HG02588 (cell line): ENCODE measurements around the gene KATNAL2.
"Not testable (repeated sequence)": the region's sequence is repeated elsewhere in the genome, so short reads cannot be mapped to it uniquely, and the experiment has no call there.

ENCODE experiments used
- ATAC-seq: cut with Tn5 transposase; IDR thresholded peaks from one replicate; pipeline ENCODE4 v1.9.1; 2021; ENCODE audit warnings: mild to moderate bottlenecking, moderate library complexity; ENCODE audit not compliant: unreplicated experiment

KATNAL2 gene

GRCh38 chr18:47032945-47033344 is 115.5 kb downstream of the KATNAL2 start:
- ATAC-seq, result no peak

- not testable (repeated sequence) for ATAC-seq
Observed at GRCh38 chr18:47034591-47034990, 117.2 kb downstream of the KATNAL2 start.

- no peak for ATAC-seq
Observed at GRCh38 chr18:47035156-47035671, 117.8 kb downstream of the KATNAL2 start, which contains the start of gene ELOA2. Gene ELOA2 (minus strand): TSS chr18:47035621. CDS start chr18:47035264, 357 bp downstream.

DNA sequence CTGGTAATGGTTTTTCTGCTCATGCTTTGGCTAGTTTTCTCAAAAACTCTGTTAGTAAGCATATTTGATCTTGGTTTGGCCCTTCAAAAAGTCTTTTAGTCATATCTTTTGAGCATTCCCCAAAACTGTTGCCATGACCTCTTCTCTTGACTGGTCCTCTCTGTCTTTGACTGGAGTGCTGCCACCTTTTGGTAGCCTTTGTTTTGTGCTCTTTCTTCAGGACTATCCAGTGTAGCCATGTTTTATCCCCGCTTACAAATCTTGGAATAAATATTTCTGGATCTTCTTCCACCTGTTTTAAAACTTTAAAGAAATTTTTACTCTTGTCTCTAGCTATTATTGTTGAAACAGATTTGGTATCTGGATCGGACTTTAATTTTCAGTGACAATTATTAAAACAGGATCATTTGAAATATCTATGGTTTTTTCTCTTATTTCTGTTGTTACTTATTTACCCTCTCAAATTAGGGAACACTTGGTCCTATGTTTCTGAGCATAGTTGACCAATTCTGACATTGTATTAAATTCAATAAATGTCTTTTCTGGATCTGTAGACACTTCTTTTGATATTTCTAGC is 119.0 kb downstream of the KATNAL2 start:
- no peak for ATAC-seq

DNA sequence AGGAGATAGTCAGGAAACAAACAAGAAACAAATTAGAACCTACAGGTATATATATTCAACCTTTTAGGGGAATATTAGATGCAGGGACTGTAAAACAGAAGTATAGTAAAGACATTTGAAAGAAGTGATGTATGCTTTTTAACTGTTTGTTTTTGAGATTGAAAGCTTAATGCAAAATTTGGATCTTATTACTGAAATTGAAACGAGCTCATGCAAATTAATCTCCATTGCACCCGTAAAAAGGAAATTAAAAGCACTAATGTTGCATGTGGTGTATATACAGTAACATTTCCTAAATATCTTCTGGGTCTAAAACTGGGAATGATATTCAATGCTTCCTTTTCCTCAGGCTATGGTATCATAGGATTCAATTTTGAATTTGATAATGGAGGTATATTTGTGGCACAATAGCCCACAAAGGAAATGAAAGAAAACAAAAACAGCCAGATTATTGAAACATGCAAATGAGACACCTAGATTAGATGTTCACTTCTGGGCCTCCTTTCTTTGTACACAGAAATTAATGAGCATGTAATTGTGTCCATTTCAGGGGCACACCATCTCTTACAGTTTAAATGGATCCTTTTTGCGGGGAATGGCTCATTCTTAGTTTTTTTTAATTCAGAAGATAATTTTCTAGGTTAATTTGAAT is 119.7 kb downstream of the KATNAL2 start:
- no peak for ATAC-seq

- no peak for ATAC-seq
Observed at GRCh38 chr18:47040982-47041381, 123.6 kb downstream of the KATNAL2 start.

DNA sequence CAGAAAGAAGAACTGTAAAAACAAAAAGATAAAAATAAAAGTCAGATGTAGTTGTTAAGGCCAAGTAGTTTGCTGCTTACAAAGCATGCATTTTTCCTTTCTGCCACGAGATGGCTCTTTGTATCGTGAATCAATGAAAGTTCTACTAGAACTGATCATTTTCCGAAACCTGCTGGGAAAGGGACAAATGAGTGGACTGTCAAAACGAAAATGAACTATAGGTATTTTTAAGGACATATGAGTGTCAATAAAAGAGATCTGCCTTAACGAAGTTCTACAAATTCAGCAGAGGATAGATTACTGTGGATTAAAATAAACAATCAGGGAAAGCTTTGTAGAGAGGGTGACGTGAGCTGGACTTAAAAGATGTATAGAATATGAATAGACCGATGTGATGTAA is 133.1 kb downstream of the KATNAL2 start:
- no peak for ATAC-seq

DNA sequence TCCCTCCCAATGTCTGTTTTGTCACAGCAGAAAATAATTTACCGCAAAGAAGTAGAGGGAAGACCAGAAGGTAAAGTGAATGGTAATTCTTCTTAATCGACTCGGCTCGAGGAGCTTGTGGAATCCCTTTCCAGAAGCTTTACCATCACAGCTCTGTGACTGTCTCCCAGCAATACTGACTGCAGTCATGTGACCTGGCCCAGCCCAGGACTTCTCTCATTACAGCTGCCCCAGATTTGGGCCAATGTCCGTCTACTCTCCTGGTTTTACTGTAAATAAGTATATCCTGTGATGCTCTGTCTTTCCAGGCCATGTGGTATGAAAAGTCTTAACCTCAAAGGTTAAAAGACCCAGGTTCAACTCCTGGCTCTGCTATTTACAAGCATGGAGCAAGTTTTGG is 137.0 kb downstream of the KATNAL2 start:
- ATAC-seq, result no peak

DNA sequence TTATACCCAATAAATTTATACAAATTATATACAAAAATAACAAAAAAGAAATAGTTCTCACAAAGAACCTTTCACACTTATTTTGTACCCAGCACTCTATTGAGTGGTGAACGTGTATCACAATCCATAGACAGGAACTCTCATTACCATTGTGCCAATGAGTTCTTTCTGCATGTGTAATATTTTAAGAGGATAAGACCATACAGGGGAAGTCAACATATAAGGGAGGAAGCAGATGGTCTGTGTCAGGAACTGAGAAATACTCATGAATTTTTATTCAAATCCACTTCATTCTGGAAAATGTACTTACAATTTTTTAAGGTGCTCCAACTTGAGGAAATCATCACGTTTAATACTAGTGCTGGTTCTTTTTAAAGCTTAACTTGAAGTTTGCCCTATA is 145.1 kb downstream of the KATNAL2 start:
- no peak for ATAC-seq

- no peak for ATAC-seq
Observed at GRCh38 chr18:47063096-47063495, 145.7 kb downstream of the KATNAL2 start.

DNA sequence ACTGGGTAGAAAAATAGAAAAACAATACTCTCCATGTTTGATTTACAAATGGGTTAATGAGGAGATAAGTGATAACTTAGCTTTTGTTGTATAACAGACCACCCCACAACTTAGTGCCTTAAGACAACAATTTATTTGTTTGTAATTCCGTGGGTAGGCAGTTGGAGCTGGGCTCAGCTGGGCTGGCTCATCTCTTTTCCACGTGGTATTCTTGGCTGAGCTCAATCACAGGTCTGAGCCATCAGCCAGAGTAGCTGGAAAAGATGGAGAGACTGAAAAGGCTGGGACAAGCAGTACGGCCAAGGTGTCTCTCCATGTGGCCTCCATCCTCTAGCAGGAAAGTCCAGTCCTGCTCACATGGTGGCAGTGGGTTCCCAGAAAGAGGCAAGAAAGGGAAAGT is 150.2 kb downstream of the KATNAL2 start:
- ATAC-seq, result no peak

- ATAC-seq, result no peak
Observed at GRCh38 chr18:47075098-47075883, 157.9 kb downstream of the KATNAL2 start.

DNA sequence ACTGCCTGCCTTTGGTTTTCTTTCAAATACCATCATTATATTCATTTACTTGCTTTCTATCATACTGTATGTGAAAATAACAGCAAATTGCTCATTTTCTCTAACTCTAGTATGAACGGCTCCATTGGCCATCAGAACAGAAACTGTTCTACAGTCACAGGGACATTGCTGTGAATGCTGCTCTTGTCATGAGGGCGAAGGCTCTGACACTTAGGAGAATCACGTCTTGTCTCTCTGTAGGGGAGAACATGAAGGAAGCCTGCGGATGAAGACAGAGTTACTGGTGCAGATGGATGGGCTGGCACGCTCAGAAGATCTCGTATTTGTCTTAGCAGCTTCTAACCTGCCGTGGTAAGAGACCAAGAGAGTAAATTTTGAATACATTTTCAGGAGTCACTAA is 159.7 kb downstream of the KATNAL2 start:
- no peak for ATAC-seq

DNA sequence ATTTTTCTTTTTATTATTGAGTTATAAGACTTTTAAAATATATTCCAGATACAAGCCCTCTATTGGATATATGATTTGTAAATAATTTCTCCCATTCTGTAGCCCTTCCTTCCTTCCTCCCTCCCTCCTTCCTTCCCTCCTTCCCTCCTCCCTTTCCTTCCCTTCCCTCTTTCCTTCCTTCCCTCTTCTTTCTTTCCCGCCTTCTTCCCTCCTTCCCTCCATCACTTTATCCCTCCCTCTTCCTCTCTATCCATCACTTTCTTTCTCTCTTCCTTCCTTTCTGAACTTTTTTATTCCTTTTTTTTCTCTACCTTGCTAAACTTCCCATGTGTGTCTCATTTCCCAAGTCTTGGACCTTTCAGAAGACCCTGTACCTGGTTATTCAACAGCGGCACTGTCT is 163.5 kb downstream of the KATNAL2 start:
- ATAC-seq, result no peak

DNA sequence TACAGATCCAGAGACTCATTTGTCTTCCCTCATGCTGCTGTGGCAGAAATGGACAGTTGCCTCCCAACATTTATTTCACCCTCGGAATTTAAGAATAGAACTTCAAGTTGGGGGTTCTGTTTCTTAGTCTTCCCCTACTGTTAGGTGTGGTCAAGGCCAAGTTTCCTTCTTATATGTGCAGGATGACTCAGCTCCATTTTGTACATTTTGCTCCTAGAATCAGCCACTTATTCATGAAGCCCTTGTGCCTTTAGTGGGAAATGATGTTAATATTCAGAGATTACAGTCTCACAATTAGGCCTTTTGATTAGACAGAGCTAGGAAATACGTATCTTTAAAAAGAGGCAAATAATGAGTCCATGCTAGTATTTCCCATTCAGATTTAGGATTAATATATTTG is 164.2 kb downstream of the KATNAL2 start:
- no peak for ATAC-seq

DNA sequence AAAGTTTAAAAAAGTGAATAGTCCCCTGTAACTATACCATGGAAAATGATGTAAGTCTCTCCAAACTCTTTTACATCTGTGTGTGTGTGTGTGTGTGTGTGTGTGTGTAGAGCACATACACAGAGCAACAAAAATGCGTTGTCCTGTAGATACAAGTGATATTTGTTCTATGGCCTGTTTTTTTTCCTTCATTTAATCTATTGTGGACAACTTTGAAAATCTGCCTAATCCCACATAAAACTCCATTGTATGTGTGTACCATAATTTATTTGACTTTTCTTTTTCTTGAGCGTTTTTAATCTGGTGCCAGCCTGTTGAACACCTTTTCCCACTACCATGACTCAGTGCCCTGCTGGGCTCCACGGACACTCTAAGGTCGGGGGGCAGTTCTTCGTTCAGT is 170.3 kb downstream of the KATNAL2 start:
- no peak for ATAC-seq

GRCh38 chr18:47095810-47096209 is 178.4 kb downstream of the KATNAL2 start:
- ATAC-seq, result no peak

GRCh38 chr18:47100212-47100831 is 182.9 kb downstream of the KATNAL2 start:
- no peak for ATAC-seq

GRCh38 chr18:47108373-47108772 is 191.0 kb downstream of the KATNAL2 start:
- ATAC-seq, result no peak

GRCh38 chr18:47108998-47109405 is 191.6 kb downstream of the KATNAL2 start:
- no peak for ATAC-seq

GRCh38 chr18:47109720-47110119 is 192.3 kb downstream of the KATNAL2 start:
- no peak for ATAC-seq
